Trophoblast cell (in vitro differentiated cells and primary cell): ENCODE data around the gene ZNRF2.
"Not testable (repeated sequence)": the region's sequence is repeated elsewhere in the genome, so short reads cannot be mapped to it uniquely, and the experiment has no call there.

Experiments
- DNase-seq, 2 donors: peaks; one replicate each; pipeline ENCODE4 v3.0.0-alpha.2; 2016
- H2AFZ ChIP-seq: 2 replicates; pipeline ENCODE4 v1.6.1; 2013; ENCODE audit warnings: low read length, moderate library complexity, mild to moderate bottlenecking; ENCODE audit not compliant: insufficient read depth, poor library complexity
- H2AK5ac ChIP-seq: 2 replicates; pipeline ENCODE4 v1.6.1; 2013; ENCODE audit warnings: mild to moderate bottlenecking, low read length
- H2BK120ac ChIP-seq: 2 replicates; pipeline ENCODE4 v1.6.1; 2013; ENCODE audit warnings: low read length, mild to moderate bottlenecking, moderate library complexity; ENCODE audit not compliant: insufficient read depth, poor library complexity
- H2BK12ac ChIP-seq: 2 replicates; pipeline ENCODE4 v1.6.1; 2013; ENCODE audit warnings: mild to moderate bottlenecking, low read length, moderate library complexity
- H2BK5ac ChIP-seq: 2 replicates; pipeline ENCODE4 v1.6.1; 2013; ENCODE audit warnings: low read length, low read depth, moderate library complexity, mild to moderate bottlenecking; ENCODE audit not compliant: poor library complexity
- H3K14ac ChIP-seq: 2 replicates; pipeline ENCODE4 v1.6.1; 2013; ENCODE audit warnings: mild to moderate bottlenecking, low read length
- H3K18ac ChIP-seq: 2 replicates; pipeline ENCODE4 v1.6.1; 2013; ENCODE audit warnings: mild to moderate bottlenecking, low read length
- H3K23ac ChIP-seq: 2 replicates; pipeline ENCODE4 v1.6.1; 2013; ENCODE audit warnings: low read length
- H3K27ac ChIP-seq: 2 replicates; pipeline ENCODE4 v1.5.1; 2013; ENCODE audit warnings: low read depth, mild to moderate bottlenecking, inconsistent platforms, low read length, moderate library complexity
- H3K27me3 ChIP-seq: 2 replicates; pipeline ENCODE4 v1.6.1; 2013; ENCODE audit warnings: inconsistent platforms, mild to moderate bottlenecking, low read length, moderate library complexity; ENCODE audit not compliant: insufficient read depth
- H3K36me3 ChIP-seq, 2 experiments: 1 replicate in 1 of 2; 2 replicates in 1 of 2; pipeline ENCODE4 v1.6.1; 2013; ENCODE audit warnings: low read length in 2 of 2, mild to moderate bottlenecking in 2 of 2, moderate library complexity in 1 of 2; ENCODE audit not compliant: insufficient read depth in 2 of 2, control insufficient read depth in 1 of 2
- H3K4ac ChIP-seq: 2 replicates; pipeline ENCODE4 v1.6.1; 2013; ENCODE audit warnings: low read depth, mild to moderate bottlenecking, low read length, moderate library complexity
- H3K4me1 ChIP-seq, 2 experiments: 1 replicate in 1 of 2; 2 replicates in 1 of 2; pipeline ENCODE4 v1.6.1; 2013; ENCODE audit warnings: low read length in 2 of 2, mild to moderate bottlenecking in 2 of 2, moderate library complexity in 1 of 2; ENCODE audit not compliant: insufficient read depth in 2 of 2, control insufficient read depth in 1 of 2
- H3K4me2 ChIP-seq: 2 replicates; pipeline ENCODE4 v1.6.1; 2013; ENCODE audit warnings: inconsistent platforms, mild to moderate bottlenecking, low read length, moderate library complexity
- H3K4me3 ChIP-seq: 2 replicates; pipeline ENCODE4 v1.5.1; 2013; ENCODE audit warnings: mild to moderate bottlenecking, low read depth, low read length, inconsistent platforms
- H3K79me1 ChIP-seq: one replicate; pipeline ENCODE4 v1.6.1; 2013; ENCODE audit warnings: low read length
- H3K79me2 ChIP-seq: 2 replicates; pipeline ENCODE4 v1.6.1; 2013; ENCODE audit warnings: low read length, mild to moderate bottlenecking; ENCODE audit not compliant: control insufficient read depth, insufficient read depth, poor library complexity
- H3K9ac ChIP-seq: 2 replicates; pipeline ENCODE4 v1.6.1; 2013; ENCODE audit warnings: mild to moderate bottlenecking, low read length
- H3K9me3 ChIP-seq: 2 replicates; pipeline ENCODE4 v1.6.1; 2013; ENCODE audit warnings: low read depth, mild to moderate bottlenecking, control low read depth, inconsistent platforms, low read length; ENCODE audit not compliant: insufficient read depth
- H4K12ac ChIP-seq: 2 replicates; pipeline ENCODE4 v1.6.1; 2013; ENCODE audit warnings: low read depth, mild to moderate bottlenecking, low read length, moderate library complexity
- H4K8ac ChIP-seq: 2 replicates; pipeline ENCODE4 v1.6.1; 2013; ENCODE audit warnings: low read depth, mild to moderate bottlenecking, low read length, moderate library complexity
- H4K91ac ChIP-seq: one replicate; pipeline ENCODE4 v1.6.1; 2013; ENCODE audit warnings: low read depth, mild to moderate bottlenecking, low read length, moderate library complexity
- WGBS: extraction: QIAGEN DNeasy Blood & Tissue Kit; methylation state at CpG from one replicate; pipeline ENCODE4 v1.1.7; 2013; ENCODE audit warnings: missing lambda C conversion rate; ENCODE audit not compliant: insufficient read length, insufficient coverage; ENCODE audit errors: extremely low coverage; 5-methylcytosine and 5-hydroxymethylcytosine counted together

Gene ZNRF2

DNA sequence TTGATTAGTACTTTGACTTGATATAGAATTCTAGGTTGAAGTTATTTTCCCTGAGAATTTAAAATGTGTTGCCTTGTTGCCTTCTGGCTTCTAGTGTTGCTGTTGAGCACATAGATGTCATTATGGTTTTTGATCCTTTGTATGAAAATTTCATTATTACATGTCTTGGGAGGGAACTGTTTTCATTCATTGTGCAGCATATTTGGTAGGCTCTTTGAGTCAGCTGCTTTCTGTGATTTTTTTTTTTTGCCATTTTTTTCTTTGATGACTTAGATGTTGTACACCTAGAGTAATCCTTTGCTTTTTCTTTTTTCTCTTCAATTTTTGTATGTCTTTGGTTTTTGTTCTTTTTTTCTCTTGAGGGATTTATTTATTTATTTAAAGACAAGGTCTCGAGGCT, 13.1 kb downstream of the ZNRF2 start:
- not testable (repeated sequence) for H3K4me3 ChIP-seq, DNase-seq, H3K4me1 ChIP-seq, H3K9ac ChIP-seq, H3K4me2 ChIP-seq, H3K36me3 ChIP-seq, H3K14ac ChIP-seq, H3K9me3 ChIP-seq, H3K79me1 ChIP-seq, H4K12ac ChIP-seq, H3K4ac ChIP-seq, H3K23ac ChIP-seq, H2BK120ac ChIP-seq, H4K91ac ChIP-seq, H2AK5ac ChIP-seq, H2BK5ac ChIP-seq, H2AFZ ChIP-seq, H4K8ac ChIP-seq, H3K27me3 ChIP-seq, H2BK12ac ChIP-seq, H3K27ac ChIP-seq, H3K18ac ChIP-seq, H3K79me2 ChIP-seq
- no CpG with 5 or more reads among the region's 1 CpG for WGBS

DNA sequence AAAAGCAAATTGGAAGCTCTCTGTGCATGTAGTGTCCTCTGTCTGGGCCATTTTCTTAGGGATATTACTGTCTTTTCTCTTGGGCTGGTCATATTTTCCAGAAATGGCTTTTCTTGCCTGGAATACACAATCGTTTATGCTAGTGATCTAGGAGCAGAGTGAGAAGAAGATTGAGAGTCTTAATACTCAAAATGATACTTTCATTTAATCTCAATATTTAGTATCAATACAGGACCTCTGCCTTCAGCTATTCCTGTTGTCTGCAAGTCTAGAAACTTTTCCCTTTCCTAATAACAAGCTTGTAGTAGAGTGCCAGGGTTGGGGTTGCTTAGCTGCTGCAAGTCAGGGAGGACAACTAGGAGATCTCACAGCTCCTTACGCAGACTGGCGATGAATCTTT, 14.0 kb downstream of the ZNRF2 start:
- H3K4me2 ChIP-seq, H2BK5ac ChIP-seq, H3K27me3 ChIP-seq, H4K12ac ChIP-seq, H2BK12ac ChIP-seq, H2AFZ ChIP-seq, H3K4me3 ChIP-seq, H2BK120ac ChIP-seq, H3K36me3 ChIP-seq, H3K79me1 ChIP-seq, H3K18ac ChIP-seq, H3K23ac ChIP-seq, H4K8ac ChIP-seq, H2AK5ac ChIP-seq, H3K14ac ChIP-seq, DNase-seq, H3K27ac ChIP-seq, H3K9me3 ChIP-seq, H3K9ac ChIP-seq, H3K4me1 ChIP-seq, H4K91ac ChIP-seq: not testable (repeated sequence)
- H3K4ac ChIP-seq: peak overlapping the region; percentile 69
- H3K79me2 ChIP-seq: peaks cover 10% of the 10 kb centered on the region
- no CpG with 5 or more reads among the region's 3 CpGs for WGBS

DNA sequence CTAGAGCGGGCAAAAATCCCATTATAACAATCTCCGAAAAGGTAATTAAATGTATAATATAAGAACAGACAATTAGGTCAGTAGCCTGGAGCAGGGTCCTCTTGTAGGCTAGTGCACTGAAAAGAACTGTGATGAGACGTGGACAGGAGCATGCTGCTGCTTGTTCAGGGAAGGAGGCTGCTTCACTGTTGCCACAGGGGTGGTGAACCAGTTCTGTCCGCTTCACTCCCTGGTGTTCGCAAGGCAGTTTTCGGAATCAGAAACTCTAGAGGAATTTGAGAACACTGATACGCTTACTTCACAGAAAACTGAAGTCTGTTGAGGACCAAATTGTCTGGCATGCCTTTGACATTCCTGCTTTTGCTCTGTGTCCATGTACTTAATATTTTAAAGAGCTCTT, 17.4 kb downstream of the ZNRF2 start:
- no CpG with 5 or more reads among the region's 7 CpGs for WGBS
- H3K23ac ChIP-seq: no peak overlapping the region
- H2AFZ ChIP-seq: no peak overlapping the region
- no peaks in the 10 kb centered on the region for H3K79me1 ChIP-seq
- H3K9ac ChIP-seq: no peak overlapping the region
- no peak overlapping the region for H2BK5ac ChIP-seq
- no peak overlapping the region for H3K4ac ChIP-seq
- no peak overlapping the region for H4K8ac ChIP-seq
- no peaks in the 10 kb centered on the region for H3K27me3 ChIP-seq
- no peak overlapping the region for H2BK120ac ChIP-seq
- H3K4me1 ChIP-seq: no peaks in the 10 kb centered on the region
- peaks cover 9% of the 10 kb centered on the region for H3K79me2 ChIP-seq
- no peaks in the 10 kb centered on the region for H3K9me3 ChIP-seq
- H4K12ac ChIP-seq: no peak overlapping the region
- H3K14ac ChIP-seq: no peak overlapping the region
- peak; percentile 43 to 63 for DNase-seq
- no peak overlapping the region for H3K4me2 ChIP-seq
- H3K18ac ChIP-seq: no peak overlapping the region
- no peak overlapping the region for H4K91ac ChIP-seq
- H3K36me3 ChIP-seq: peaks cover 0 to 3% of the 10 kb centered on the region in 2 experiments
- no peak overlapping the region for H3K27ac ChIP-seq
- no peak overlapping the region for H2BK12ac ChIP-seq
- H2AK5ac ChIP-seq: no peak overlapping the region
- H3K4me3 ChIP-seq: no peak overlapping the region

DNA sequence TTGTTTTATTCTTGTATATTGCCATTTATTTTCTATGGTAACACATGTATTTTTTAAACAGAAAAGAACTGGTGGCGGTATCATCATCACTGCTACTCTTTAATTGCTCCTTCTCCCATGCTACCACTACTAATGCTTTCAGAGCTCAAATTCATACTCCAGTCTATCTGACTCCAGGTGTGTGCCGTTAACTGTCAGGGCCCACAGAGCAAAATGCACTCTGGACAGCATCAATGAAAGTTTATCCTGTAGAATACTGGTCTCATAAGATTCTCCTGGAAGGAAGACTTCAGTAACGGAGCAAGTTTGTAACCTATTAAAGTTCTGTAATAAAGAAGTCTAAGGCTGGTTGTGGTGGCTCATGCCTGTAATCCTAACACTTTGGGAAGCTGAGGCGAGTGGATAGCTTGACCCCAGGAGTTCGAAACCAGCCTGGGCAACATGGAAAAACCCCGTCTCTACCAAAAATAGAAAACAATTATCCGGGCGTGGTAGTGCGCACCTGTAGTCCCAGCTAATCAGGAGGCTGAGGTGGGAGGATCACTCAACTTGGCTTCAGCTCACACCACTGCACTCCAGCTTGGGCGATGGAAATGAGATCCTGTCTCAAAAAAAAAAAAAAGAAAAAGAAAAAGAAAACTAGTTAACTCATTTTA, 18.4 kb downstream of the ZNRF2 start:
- Histone ChIP-seq H2AFZ (no peak overlapping the region), H3K4me1 (no peaks in the 10 kb centered on the region), H2BK120ac (no peak overlapping the region), H4K91ac (no peak overlapping the region), H2BK5ac (no peak overlapping the region), H3K23ac (no peak overlapping the region), H3K18ac (no peak overlapping the region), H3K27ac (no peak overlapping the region), H3K9me3 (no peaks in the 10 kb centered on the region), H3K79me1 (no peaks in the 10 kb centered on the region), H3K4me3 (no peak overlapping the region), H3K27me3 (no peaks in the 10 kb centered on the region), H2BK12ac (no peak overlapping the region), H4K12ac (no peak overlapping the region), H3K14ac (no peak overlapping the region), H4K8ac (no peak overlapping the region), H2AK5ac (no peak overlapping the region), H3K9ac (no peak overlapping the region), H3K79me2 (peaks cover 9% of the 10 kb centered on the region), H3K4ac (peak overlapping the region; percentile 52), H3K36me3 (peaks cover 0 to 3% of the 10 kb centered on the region in 2 experiments), H3K4me2 (no peak overlapping the region)
- DNase-seq: no peak
- WGBS: no CpG with 5 or more reads among the region's 10 CpGs
